Duodenal mucosa (tissue), 2 donors: ENCODE results near the gene LDLRAD2.

Experiments used
- H3K27ac ChIP-seq: one replicate; pipeline ENCODE4 v1.7.0; 2013; ENCODE audit warnings: low read depth, low read length
- H3K27me3 ChIP-seq, 2 donors: one replicate each; pipeline ENCODE4 v1.7.0; 2013; ENCODE audit warnings: low read length in 2 of 2, control low read depth in 1 of 2; ENCODE audit not compliant: insufficient read depth in 2 of 2, control insufficient read depth in 1 of 2
- H3K36me3 ChIP-seq, 2 donors: one replicate each; pipeline ENCODE4 v1.7.0; 2013; ENCODE audit warnings: low read length in 2 of 2, control low read depth in 1 of 2; ENCODE audit not compliant: insufficient read depth in 2 of 2, control insufficient read depth in 1 of 2
- H3K4me1 ChIP-seq, 2 donors: one replicate each; pipeline ENCODE4 v1.7.0; 2013; ENCODE audit warnings: low read length in 2 of 2, control low read depth in 1 of 2; ENCODE audit not compliant: insufficient read depth in 2 of 2, control insufficient read depth in 1 of 2
- H3K4me3 ChIP-seq, 2 donors: one replicate each; pipeline ENCODE4 v1.7.0; 2013; ENCODE audit warnings: low read length in 2 of 2, low read depth in 1 of 2
- H3K9ac ChIP-seq, 2 donors: one replicate each; pipeline ENCODE4 v1.7.0; 2013; ENCODE audit warnings: low read length in 2 of 2, low read depth in 1 of 2
- H3K9me3 ChIP-seq, 2 donors: one replicate each; pipeline ENCODE4 v1.7.0; 2013; ENCODE audit warnings: low read length in 2 of 2, control low read depth in 1 of 2; ENCODE audit not compliant: control insufficient read depth in 1 of 2

The LDLRAD2 gene

DNA sequence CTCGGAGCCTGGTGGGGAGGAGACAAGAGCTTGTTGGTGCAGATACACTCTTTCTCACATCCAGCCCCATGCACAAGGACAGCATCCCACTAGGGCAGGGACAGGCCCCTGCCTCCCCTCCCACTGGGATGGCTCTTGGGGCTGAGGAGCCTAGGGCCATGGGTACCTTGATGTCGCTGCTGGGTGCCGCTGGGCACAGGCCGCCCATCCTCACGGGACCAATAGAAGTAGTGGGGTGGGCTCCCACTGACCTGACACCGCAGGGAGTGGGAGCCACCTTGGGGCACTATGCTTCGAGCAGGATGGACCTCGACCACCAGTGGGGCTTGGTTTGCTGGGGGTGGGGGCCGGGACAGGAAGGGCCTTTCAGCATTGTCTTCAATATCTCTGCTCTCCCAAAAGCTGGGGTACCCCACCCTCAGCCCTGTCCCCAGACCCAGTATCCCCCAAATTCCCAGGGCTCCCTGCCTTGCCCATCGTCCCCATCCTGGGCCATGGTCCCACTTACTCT, 47.7 kb downstream of the LDLRAD2 start:
- peaks cover 0 to 4% of the 10 kb centered on the region in 2 donors for H3K4me1 ChIP-seq
- H3K27me3 ChIP-seq, result no peaks in the 10 kb centered on the region
- peaks cover 41 to 65% of the 10 kb centered on the region in 2 donors for H3K36me3 ChIP-seq
- H3K27ac ChIP-seq, result no peak overlapping the region
- H3K4me3 ChIP-seq, result no peak overlapping the region
- peaks cover 4% of the 10 kb centered on the region in 2 donors for H3K9me3 ChIP-seq
- no peak overlapping the region for H3K9ac ChIP-seq

DNA sequence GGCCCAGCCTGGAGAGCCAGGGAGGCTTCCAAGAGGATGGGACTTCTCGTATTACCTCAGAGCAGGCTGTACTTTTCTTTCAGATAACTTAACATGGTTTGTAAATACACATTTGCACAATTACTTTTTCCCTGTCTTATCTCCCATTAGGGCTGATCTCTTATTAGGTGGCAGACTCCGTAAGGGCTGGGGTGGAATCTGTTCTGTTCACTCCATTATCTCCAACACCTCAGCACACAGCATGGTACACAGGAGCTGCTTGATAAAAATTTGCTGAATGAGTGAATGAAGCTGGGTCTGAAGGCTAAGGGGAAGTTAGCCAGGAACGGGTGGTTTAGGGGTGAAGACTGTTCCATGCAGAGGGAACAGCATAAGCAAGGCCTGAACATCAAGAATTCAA, 48.9 kb downstream of the LDLRAD2 start:
- Histone ChIP-seq H3K9me3 (peaks cover 4% of the 10 kb centered on the region in 2 donors), H3K4me1 (peaks cover 0 to 4% of the 10 kb centered on the region in 2 donors), H3K27me3 (no peaks in the 10 kb centered on the region), H3K4me3 (no peak overlapping the region), H3K9ac (no peak overlapping the region), H3K36me3 (peaks cover 39 to 60% of the 10 kb centered on the region in 2 donors), H3K27ac (no peak overlapping the region)

DNA sequence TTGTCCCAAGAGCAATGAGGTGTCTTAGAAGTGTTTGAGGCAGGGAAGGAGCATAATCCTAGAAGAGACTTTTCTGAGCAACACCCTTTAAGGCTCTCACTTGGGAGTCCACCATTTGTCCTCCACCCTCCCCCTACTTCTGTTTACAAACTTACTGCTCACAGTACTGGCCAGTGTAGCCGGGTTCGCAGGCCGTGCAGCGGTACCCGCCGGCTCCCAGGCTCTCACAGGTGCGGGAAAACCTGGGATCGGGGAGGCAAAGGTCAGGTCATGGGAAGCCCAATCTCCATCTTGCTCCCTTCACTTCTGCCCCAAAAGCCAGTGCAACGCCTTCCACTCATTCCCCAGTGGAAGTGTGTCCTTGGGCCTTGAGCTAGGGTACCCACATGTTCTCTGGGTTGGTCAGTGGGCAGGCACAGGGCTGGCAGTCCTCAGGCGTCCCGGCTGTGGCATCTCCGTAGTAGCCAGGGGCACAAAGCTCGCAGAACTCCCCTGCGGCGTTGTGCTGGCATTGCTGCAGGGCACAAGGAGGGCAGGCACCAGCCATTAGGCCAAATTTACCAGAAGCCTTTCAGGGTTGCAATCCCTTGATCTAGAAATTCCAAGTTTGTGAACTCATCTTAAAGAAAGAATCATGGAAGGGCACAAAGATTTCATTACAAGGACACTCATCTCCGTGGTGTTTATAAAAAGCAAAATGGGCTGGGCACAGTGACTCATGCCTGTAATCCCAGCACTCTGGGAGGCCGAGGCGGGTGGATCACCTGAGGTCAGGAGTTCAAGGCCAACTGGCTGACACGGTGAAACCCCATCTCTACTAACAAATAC, 49.8 kb downstream of the LDLRAD2 start:
- Histone ChIP-seq H3K4me3 (no peak overlapping the region), H3K27ac (no peak overlapping the region), H3K4me1 (peaks cover 0 to 4% of the 10 kb centered on the region in 2 donors), H3K9me3 (peaks cover 4% of the 10 kb centered on the region in 2 donors), H3K36me3 (peaks cover 34 to 53% of the 10 kb centered on the region in 2 donors), H3K9ac (no peak overlapping the region), H3K27me3 (no peaks in the 10 kb centered on the region)

DNA sequence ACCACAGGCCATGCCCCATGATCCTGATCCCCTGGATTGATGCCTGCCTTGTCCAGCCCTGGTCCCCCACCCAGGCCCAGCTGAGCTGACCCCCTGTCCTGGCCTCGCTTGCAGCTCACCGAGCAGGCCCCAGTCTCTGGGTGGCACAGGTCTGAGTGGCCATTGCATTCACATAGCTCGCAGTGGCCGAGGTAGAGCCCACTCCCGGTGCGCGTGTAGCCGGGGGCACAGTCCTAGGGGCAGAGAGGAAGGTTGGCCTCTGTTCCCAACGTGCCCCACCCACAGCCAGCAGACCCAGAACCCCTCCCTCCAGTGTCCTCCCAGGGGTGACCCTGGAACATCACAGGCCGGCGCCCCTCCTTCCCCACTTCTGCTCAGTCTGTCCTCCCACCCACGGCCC, 51.9 kb downstream of the LDLRAD2 start:
- Histone ChIP-seq H3K36me3 (peaks cover 24 to 45% of the 10 kb centered on the region in 2 donors), H3K4me1 (no peaks in the 10 kb centered on the region), H3K27ac (no peak overlapping the region), H3K9me3 (peaks cover 4% of the 10 kb centered on the region in 2 donors), H3K4me3 (no peak overlapping the region), H3K27me3 (no peaks in the 10 kb centered on the region), H3K9ac (no peak overlapping the region)

DNA sequence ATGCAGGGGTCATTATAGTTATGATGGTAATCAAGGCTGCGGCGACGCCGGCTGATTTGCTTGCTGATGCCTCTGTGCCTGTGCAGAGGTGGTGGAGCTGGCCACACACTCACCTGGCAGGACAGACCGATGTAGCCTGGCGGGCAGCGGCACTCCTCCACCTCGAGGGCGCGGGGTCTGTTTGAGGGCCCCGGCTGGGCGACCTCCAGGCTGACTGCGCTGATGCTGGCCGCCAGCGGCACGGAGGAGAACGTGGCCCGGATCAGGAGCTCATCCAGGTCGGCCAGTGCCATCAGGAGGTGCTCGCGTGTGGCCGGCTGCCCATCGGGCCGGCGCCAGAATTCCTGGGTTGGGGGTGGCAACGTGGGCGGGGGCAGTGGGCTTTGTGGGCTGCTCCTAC, 52.7 kb downstream of the LDLRAD2 start:
- Histone ChIP-seq H3K4me3 (no peak overlapping the region), H3K27me3 (no peaks in the 10 kb centered on the region), H3K4me1 (peaks cover 0 to 2% of the 10 kb centered on the region in 2 donors), H3K9me3 (peaks cover 4% of the 10 kb centered on the region in 2 donors), H3K27ac (no peak overlapping the region), H3K36me3 (peaks cover 24 to 38% of the 10 kb centered on the region in 2 donors), H3K9ac (no peak overlapping the region)

DNA sequence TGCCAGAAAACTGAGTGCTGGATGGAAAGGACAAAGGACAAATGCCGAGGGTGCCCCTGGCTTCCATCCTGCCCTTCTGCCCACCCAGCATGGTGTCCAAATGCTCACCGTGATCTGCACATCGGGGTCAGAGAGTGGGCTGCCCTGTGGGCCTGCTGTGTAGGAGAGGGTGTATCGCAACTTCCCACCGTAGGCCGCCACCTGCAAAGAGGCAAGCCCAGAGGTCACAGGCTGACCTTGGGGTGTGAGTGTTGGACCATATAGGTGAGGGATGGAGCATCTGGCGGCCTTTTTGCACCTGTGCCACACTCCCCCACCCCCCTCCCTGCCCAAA, 53.5 kb downstream of the LDLRAD2 start:
- H3K36me3 ChIP-seq, result peaks cover 24 to 32% of the 10 kb centered on the region in 2 donors
- H3K9me3 ChIP-seq, result peaks cover 4% of the 10 kb centered on the region in 2 donors
- H3K4me1 ChIP-seq, result peaks cover 0 to 8% of the 10 kb centered on the region in 2 donors
- no peak overlapping the region for H3K9ac ChIP-seq
- no peaks in the 10 kb centered on the region for H3K27me3 ChIP-seq
- no peak overlapping the region for H3K27ac ChIP-seq
- H3K4me3 ChIP-seq, result no peak overlapping the region

DNA sequence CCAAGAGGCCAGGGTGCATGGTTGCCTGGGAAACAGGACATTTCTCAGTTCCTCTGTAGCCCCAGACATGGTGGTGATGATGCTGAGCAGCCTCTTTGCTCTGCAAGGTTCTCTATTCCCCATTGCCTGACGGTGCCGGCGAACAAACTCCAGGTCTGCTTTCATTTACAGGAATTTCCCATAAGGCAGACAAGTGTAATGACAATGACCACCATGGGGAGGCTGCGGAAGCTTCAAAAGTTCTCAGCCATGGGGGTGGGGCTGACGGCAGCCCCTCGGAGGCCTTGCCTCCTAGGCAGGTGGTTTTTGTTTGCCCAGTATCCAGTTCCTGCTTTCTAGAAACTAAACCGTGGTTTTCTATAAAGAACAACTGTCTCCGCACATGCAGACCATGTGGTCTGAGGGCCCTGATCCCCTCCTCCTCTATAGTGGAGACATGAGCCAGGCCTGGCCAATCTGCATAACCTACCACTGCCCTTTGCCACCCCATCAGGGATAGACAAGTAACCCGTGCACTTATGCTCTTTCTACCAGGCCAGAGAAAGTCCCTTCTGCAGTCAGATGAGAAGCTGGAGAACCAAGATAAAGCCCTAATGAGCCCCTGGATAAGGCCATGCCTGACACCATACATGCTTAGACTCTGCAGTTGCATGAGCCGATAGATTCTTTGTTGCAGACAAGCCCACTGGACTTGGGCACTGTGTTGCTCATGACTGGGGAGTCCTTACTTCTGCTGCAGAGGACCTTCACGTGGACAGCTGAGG, 54.1 kb downstream of the LDLRAD2 start:
- Histone ChIP-seq H3K4me3 (no peak overlapping the region), H3K9me3 (peaks cover 4% of the 10 kb centered on the region in 2 donors), H3K9ac (no peak overlapping the region), H3K36me3 (peaks cover 19 to 26% of the 10 kb centered on the region in 2 donors), H3K4me1 (peaks cover 0 to 8% of the 10 kb centered on the region in 2 donors), H3K27me3 (no peaks in the 10 kb centered on the region), H3K27ac (no peak overlapping the region)

DNA sequence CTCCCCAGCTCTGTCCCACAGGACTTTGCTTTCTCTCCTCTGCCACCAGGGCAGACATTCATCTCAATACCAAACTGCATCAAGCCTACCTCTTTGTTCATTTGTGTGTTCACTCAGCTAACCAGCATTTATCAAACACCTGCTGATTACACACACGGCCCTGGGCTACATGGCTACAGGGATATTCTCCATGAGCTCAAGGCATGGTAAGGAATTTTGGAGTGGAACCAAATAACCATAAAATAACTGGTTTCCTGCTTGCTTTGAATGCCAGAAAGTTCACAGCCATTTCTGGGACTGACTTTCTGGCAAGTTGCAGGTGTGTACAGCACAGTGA, 54.6 kb downstream of the LDLRAD2 start:
- H3K27me3 ChIP-seq, result no peaks in the 10 kb centered on the region
- no peak overlapping the region for H3K9ac ChIP-seq
- peaks cover 0 to 8% of the 10 kb centered on the region in 2 donors for H3K4me1 ChIP-seq
- H3K9me3 ChIP-seq, result peaks cover 1 to 2% of the 10 kb centered on the region in 2 donors
- H3K36me3 ChIP-seq, result peaks cover 13 to 25% of the 10 kb centered on the region in 2 donors
- no peak overlapping the region for H3K27ac ChIP-seq
- no peak overlapping the region for H3K4me3 ChIP-seq

DNA sequence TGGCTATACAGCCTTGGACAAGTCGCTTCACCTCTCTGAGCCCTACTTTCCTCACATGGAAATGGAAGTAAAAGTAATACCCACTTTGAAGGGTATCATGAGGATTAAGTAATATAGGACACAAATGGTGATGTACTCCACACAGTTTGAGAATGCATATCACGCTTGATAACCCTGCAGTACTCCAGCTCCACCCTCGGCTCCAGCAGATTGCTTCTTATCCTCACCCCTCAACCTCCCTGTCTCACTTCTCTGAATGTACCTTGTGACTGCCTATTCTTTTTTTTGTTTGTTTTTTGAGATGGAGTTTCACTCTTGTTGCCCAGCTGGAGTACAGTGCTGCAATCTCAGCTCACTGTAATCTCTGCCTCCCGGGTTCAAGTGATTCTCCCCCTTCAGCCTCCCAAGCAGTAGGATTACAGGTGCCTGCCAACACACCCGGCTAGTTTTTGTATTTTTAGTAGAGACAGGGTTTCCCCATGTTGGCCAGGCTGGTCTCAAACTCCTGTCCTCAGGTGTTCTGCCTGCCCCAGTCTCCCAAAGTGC, 55.5 kb downstream of the LDLRAD2 start:
- no peaks in the 10 kb centered on the region for H3K9me3 ChIP-seq
- H3K27me3 ChIP-seq, result no peaks in the 10 kb centered on the region
- H3K27ac ChIP-seq, result no peak overlapping the region
- H3K9ac ChIP-seq, result no peak overlapping the region
- H3K36me3 ChIP-seq, result peaks cover 8 to 25% of the 10 kb centered on the region in 2 donors
- no peak overlapping the region for H3K4me3 ChIP-seq
- H3K4me1 ChIP-seq, result peaks cover 0 to 8% of the 10 kb centered on the region in 2 donors

DNA sequence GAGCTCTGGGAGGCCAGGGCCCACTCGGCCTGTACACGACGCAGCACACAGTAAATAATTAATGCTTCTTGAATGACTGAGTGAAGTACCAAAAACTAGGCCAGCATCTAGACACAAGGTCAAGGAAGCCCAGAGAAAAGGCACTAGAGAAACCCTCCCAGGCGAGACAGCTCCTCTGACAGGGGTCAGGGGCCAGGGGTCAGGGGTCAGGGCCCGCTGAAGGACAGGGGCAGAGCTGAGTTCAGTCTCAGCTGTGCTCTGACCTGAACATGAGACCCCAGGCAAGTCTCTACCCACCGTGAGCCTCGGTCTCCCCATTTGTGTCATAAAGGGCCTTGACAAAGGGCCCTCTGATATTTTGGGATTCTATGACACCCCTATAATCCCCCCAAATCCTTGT, 56.4 kb downstream of the LDLRAD2 start:
- H3K27me3 ChIP-seq, result no peaks in the 10 kb centered on the region
- peaks cover 0 to 8% of the 10 kb centered on the region in 2 donors for H3K4me1 ChIP-seq
- H3K9me3 ChIP-seq, result no peaks in the 10 kb centered on the region
- H3K4me3 ChIP-seq, result no peak overlapping the region
- H3K9ac ChIP-seq, result no peak overlapping the region
- peaks cover 8 to 30% of the 10 kb centered on the region in 2 donors for H3K36me3 ChIP-seq
- no peak overlapping the region for H3K27ac ChIP-seq
